GM19351 (cell line): ENCODE data around the gene PCDHA10.
"Not testable (repeated sequence)": the region's sequence is repeated elsewhere in the genome, so short reads cannot be mapped to it uniquely, and the experiment has no call there.

ENCODE experiments used
- ATAC-seq: cut with Tn5 transposase; IDR thresholded peaks from one replicate; pipeline ENCODE4 v1.9.1; 2021; ENCODE audit warnings: mild to moderate bottlenecking, moderate library complexity; ENCODE audit not compliant: unreplicated experiment

Gene PCDHA10

GRCh38 chr5:140855772-140856674 is at the start of gene PCDHA10:
Gene PCDHA10 (plus strand): TSS chr5:140855897. CDS start chr5:140856049, 152 bp downstream.
- ATAC-seq = no peak

- no peak for ATAC-seq
Observed at GRCh38 chr5:140806834-140807775, 48.6 kb upstream of the PCDHA10 start, which contains the start of gene PCDHA4. Gene PCDHA4 (plus strand): TSS chr5:140807068.

- not testable (repeated sequence) for ATAC-seq
Observed at GRCh38 chr5:140808241-140808888, 47.3 kb upstream of the PCDHA10 start.

GRCh38 chr5:140808889-140809291 is 46.8 kb upstream of the PCDHA10 start:
- no peak for ATAC-seq

- ATAC-seq = no peak
Observed at GRCh38 chr5:140821375-140822280, 34.1 kb upstream of the PCDHA10 start, which contains the start of gene PCDHA5. Gene PCDHA5 (plus strand): TSS chr5:140821613.

- no peak for ATAC-seq
Observed at GRCh38 chr5:140822281-140822629, 33.4 kb upstream of the PCDHA10 start.

GRCh38 chr5:140822969-140823368 is 32.7 kb upstream of the PCDHA10 start:
- ATAC-seq = not testable (repeated sequence)

- no peak for ATAC-seq
Observed at GRCh38 chr5:140823475-140823874, 32.2 kb upstream of the PCDHA10 start.

- no peak for ATAC-seq
Observed at GRCh38 chr5:140827704-140828361, 27.9 kb upstream of the PCDHA10 start, which contains the start of gene PCDHA6. Gene PCDHA6 (plus strand): TSS chr5:140827960. CDS start chr5:140828092, 132 bp downstream.

GRCh38 chr5:140828362-140828737 is 27.3 kb upstream of the PCDHA10 start:
- ATAC-seq = no peak

GRCh38 chr5:140829511-140830501 is 25.9 kb upstream of the PCDHA10 start:
- not testable (repeated sequence) for ATAC-seq

- ATAC-seq = no peak
Observed at GRCh38 chr5:140833993-140834392, 21.7 kb upstream of the PCDHA10 start, which contains the start of gene PCDHA7. Gene PCDHA7 (plus strand): TSS chr5:140834269. CDS start chr5:140834384, 115 bp downstream.

- ATAC-seq = not testable (repeated sequence)
Observed at GRCh38 chr5:140834439-140835008, 21.2 kb upstream of the PCDHA10 start.

GRCh38 chr5:140835622-140836510 is 19.8 kb upstream of the PCDHA10 start:
- no peak for ATAC-seq

GRCh38 chr5:140840978-140841962 is 14.4 kb upstream of the PCDHA10 start, which contains the start of gene PCDHA8:
Gene PCDHA8 (plus strand): TSS chr5:140841187. CDS start chr5:140841322, 135 bp downstream.
- no peak for ATAC-seq
